NCI-H69 (cell line): Measurements from ENCODE around the gene LONP2.
A peak's percentile ranks its signal among the peaks of the same experiment; 100 is the strongest.
"Not testable (repeated sequence)": the region's sequence is repeated elsewhere in the genome, so short reads cannot be mapped to it uniquely, and the experiment has no call there.

ENCODE experiments used
- DNase-seq: peaks from one replicate; lab custom pipeline; 2025; lab: John Stamatoyannopoulos, UW

Gene LONP2

GRCh38 chr16:48292452-48292851, 48.4 kb downstream of the LONP2 start:
- DNase-seq: peak; percentile 38

- no peak for DNase-seq
Observed at GRCh38 chr16:48294724-48295123, 50.6 kb downstream of the LONP2 start.

GRCh38 chr16:48295488-48296281, 51.6 kb downstream of the LONP2 start:
- no peak for DNase-seq

- DNase-seq: no peak
Observed at GRCh38 chr16:48299471-48299870, 55.4 kb downstream of the LONP2 start.

GRCh38 chr16:48300391-48300856, 56.3 kb downstream of the LONP2 start:
- peak; percentile 4 for DNase-seq

- DNase-seq: no peak
Observed at GRCh38 chr16:48308535-48308934, 64.4 kb downstream of the LONP2 start.

GRCh38 chr16:48310908-48311641, 67.0 kb downstream of the LONP2 start:
- DNase-seq: no peak

- DNase-seq: not testable (repeated sequence)
Observed at GRCh38 chr16:48313905-48314304, 69.8 kb downstream of the LONP2 start.

- no peak for DNase-seq
Observed at GRCh38 chr16:48317026-48317425, 72.9 kb downstream of the LONP2 start.

GRCh38 chr16:48317614-48318315, 73.7 kb downstream of the LONP2 start:
- no peak for DNase-seq

GRCh38 chr16:48318630-48319029, 74.5 kb downstream of the LONP2 start:
- no peak for DNase-seq

- DNase-seq: no peak
Observed at GRCh38 chr16:48321317-48322036, 77.4 kb downstream of the LONP2 start.

- no peak for DNase-seq
Observed at GRCh38 chr16:48323783-48324775, 80.0 kb downstream of the LONP2 start.

GRCh38 chr16:48326915-48327314, 82.8 kb downstream of the LONP2 start:
- DNase-seq: no peak

GRCh38 chr16:48329138-48329537, 85.0 kb downstream of the LONP2 start:
- no peak for DNase-seq

- no peak for DNase-seq
Observed at GRCh38 chr16:48330189-48330840, 86.2 kb downstream of the LONP2 start.

- DNase-seq: no peak
Observed at GRCh38 chr16:48330841-48331192, 86.7 kb downstream of the LONP2 start.

- DNase-seq: no peak
Observed at GRCh38 chr16:48332978-48333377, 88.9 kb downstream of the LONP2 start.

GRCh38 chr16:48334325-48334724, 90.2 kb downstream of the LONP2 start:
- no peak for DNase-seq

- no peak for DNase-seq
Observed at GRCh38 chr16:48335961-48336360, 91.9 kb downstream of the LONP2 start.
